Fibroblast of the aortic adventitia (primary cell): ENCODE measurements around the gene PTPN1. TPM values are rescaled to one million over a fixed set of nuclear protein-coding genes. Genes with fewer than 3 reads are reported as not detected.
A peak's percentile ranks its signal among the peaks of the same experiment; 100 is the strongest.

Experiments
- DNase-seq: peaks from one replicate; pipeline ENCODE4 v3.0.0-alpha.2; 2010; ENCODE audit warnings: low read depth
- H3K4me3 ChIP-seq: 2 replicates; pipeline ENCODE4 v1.5.1; 2011; ENCODE audit warnings: low read depth, mild to moderate bottlenecking, control low read depth, low read length, moderate library complexity
- CTCF ChIP-seq: IDR thresholded peaks from 2 replicates; pipeline ENCODE4 v1.5.1; 2011; ENCODE audit warnings: mild to moderate bottlenecking, low read length, control low read depth, inconsistent platforms; ENCODE audit not compliant: insufficient read depth
- total RNA-seq: library from RNA; depleted of rRNA; stranded (reverse); fragments of >200 nt; gene quantifications from 2 replicates; pipeline ENCODE4 v1.2.3, GENCODE V29; 2012; ENCODE audit warnings: low replicate concordance

PTPN1 gene
- total RNA-seq, 1 donor, result 19.9 TPM

- no peak for DNase-seq
- TF ChIP-seq CTCF, result no peak
- H3K4me3 ChIP-seq, result no peak overlapping the region
Measured at GRCh38 chr20:50523552-50524167, 13.5 kb downstream of the PTPN1 start.

- no peak overlapping the region for H3K4me3 ChIP-seq
- TF ChIP-seq CTCF, result no peak
- DNase-seq, result no peak
Measured at GRCh38 chr20:50525681-50526080, 15.5 kb downstream of the PTPN1 start.

GRCh38 chr20:50526403-50526989, 16.3 kb downstream of the PTPN1 start:
- DNase-seq, result no peak
- H3K4me3 ChIP-seq, result no peak overlapping the region
- no peak for TF ChIP-seq CTCF

- no peak for TF ChIP-seq CTCF
- no peak overlapping the region for H3K4me3 ChIP-seq
Measured at GRCh38 chr20:50527068-50527605, 17.0 kb downstream of the PTPN1 start.

GRCh38 chr20:50528129-50528528, 17.9 kb downstream of the PTPN1 start:
- TF ChIP-seq CTCF, result no peak
- H3K4me3 ChIP-seq, result no peak overlapping the region

More at GRCh38 chr20:50527068-50527605, 17.0 kb downstream of the PTPN1 start:
- DNase-seq, result no peak

GRCh38 chr20:50528804-50529351, 18.7 kb downstream of the PTPN1 start:
- peak; percentile 54 for DNase-seq
- no peak for TF ChIP-seq CTCF
- H3K4me3 ChIP-seq, result no peak overlapping the region

More at GRCh38 chr20:50528129-50528528, 17.9 kb downstream of the PTPN1 start:
- DNase-seq, result no peak
